LHCN-M2 (cell line): ENCODE data around the gene GTF2A1. TPM values are rescaled to one million over a fixed set of nuclear protein-coding genes. Genes with fewer than 3 reads are reported as not detected.

Experiments
- DNase-seq: peaks from one replicate; pipeline ENCODE4 v3.0.0-alpha.2; 2012; ENCODE audit warnings: low read depth
- total RNA-seq: library from RNA; depleted of rRNA; stranded (reverse); fragments of >200 nt; gene quantifications from 2 replicates; pipeline ENCODE4 v1.2.3, GENCODE V29; 2014

GTF2A1 gene
- total RNA-seq, 1 experiment from 2014 or later: 30.2 TPM

DNA sequence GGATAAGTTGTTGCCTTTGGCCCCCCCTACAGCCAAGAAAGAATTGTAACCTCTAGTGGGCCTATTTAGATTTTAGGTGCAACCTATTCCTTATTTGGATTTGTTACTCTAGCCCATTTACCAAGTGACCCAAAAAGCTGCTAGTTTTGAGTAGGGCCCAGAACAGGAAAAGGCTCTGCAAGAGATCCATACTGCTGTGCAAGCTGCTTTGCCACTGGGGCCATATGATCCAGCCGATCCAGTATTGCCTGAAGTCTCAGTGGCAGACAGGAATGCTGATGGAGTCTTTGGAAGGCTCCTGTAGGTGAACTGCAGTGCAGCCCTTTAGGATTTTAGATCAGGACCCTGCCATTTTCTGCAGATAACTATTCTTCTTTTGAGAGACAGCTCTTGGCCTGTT is 12.9 kb upstream of the GTF2A1 start:
- DNase-seq: no peak

DNA sequence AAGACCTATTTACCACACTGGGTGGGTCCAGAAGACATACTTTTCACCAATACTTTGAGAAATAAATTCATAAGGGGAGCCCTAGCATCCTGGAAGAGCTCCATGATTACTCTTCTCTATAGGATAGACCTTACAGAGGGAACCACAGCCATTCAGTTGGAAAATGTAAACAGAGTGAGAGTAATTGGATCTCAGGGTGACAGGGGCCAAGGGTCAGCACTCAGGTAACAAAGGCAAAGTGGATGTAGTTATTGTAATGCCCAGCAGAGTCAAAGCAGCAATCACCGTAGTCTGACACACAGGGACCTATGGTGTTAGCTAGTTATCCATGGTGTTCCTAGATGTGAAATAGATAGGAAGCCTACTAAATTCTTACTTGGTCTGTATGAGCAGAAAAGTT is 10.8 kb upstream of the GTF2A1 start:
- DNase-seq: no peak

DNA sequence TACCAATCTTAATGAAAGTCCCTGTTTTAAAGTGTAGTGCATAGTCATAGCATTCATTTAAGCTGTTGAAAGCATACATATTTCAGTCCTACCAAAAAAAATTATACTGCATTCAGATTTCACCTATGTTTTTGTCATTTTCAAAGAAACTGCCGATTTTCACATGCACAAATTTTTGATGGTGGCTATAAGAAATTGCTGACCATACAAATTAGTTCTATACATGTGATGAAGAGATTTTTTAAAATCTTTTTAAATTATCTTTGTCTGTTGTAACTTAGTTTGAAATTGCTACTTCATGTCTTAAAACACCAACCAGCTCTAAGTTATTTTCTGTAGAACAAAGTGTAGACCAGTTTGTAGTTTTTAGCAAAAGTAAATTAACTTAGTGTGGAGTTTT is 3.5 kb upstream of the GTF2A1 start:
- no peak for DNase-seq

DNA sequence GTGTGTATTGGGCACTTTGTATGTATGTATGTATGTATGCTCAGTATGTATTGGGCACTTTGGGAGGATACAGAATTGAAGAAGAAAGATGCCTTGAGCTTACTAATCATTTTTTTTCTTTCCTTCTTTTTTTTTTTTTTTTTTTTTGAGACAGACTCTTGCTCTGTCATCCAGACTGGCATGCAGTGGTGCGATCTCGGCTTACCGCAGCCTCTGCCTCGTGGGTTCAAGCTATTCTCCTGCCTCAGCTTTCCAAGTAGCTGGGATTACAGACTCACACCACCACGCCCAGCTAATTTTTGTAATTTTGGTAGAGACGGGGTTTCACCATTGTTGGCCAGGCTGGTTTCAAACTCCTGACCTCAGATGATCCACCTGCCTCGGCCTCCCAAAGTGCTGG is 3.0 kb upstream of the GTF2A1 start:
- DNase-seq: peak; percentile 52

DNA sequence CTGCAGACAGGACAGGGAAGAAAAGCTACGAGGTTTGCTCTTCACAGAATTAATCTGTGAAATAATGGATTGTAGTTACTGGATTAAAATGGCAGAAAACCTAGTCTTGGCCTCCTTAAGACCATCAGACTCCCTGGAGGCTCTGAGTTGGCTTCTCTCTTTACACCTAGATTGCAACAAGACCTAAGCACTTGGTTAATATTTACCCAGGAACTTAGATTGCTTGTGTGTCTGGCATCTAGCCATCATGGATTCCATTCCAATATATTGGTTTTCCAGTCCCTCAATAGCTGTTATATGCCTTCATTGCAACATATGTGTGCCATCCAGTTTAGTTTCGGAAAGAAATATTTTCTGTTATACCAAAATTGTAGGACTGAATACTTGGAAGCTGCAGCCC is 1.9 kb upstream of the GTF2A1 start:
- no peak for DNase-seq

DNA sequence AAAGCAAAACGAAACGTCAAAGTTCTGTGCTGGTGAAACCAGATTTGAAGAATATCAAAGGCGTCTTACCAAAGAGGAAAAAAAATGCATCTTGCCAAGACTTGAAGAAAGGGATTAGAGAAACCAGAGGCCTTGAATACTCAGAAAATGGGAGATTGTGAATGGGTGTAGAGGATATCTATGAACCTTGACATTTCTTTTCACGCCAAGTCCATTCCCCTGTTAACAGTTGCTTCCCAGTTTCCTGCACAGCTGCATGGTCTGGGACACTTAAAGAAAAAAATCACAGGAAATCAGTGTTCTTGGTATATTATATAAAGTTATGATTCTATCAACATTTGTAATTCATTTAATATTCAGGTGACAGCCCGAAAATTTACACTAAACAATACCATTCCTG is 1.4 kb upstream of the GTF2A1 start:
- DNase-seq: no peak

DNA sequence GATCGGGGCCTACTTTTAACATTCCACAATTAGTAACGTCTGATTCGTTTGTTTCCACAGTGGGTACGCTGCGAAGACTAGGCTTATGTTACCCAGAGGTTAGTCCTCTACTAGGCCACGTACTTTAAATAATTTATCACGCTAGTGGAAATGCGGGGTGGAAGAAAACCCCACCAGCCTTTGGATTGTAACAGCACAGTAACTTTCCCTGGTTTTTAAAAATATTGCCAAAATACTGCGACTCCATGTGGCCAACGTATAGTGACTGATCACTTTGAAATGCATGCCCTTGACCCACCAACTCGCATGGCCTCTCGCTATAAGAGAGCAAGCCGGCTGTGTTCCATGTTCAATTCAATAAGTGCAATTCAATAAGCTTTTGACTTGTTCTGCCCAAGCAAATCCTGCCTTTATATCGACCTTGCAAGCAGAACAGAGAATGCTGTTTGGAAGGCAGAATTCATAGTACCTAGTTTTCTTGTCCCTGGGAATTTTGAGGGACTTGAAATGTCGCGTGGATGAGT is 882 bp upstream of the GTF2A1 start:
- no peak for DNase-seq

DNA sequence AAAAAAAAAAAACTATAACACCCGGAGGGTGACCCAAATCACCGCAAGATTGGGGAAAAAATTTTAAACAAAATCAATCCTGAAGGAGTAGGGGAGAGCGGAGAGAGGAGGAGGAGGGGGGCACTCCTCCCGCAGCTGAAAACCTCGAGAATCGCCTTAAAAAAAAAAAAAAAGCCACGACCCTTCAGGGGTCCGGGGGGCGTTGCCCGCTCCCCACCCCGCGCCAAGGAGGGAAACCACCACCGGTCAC is 254 bp downstream of the GTF2A1 start:
- no peak for DNase-seq

DNA sequence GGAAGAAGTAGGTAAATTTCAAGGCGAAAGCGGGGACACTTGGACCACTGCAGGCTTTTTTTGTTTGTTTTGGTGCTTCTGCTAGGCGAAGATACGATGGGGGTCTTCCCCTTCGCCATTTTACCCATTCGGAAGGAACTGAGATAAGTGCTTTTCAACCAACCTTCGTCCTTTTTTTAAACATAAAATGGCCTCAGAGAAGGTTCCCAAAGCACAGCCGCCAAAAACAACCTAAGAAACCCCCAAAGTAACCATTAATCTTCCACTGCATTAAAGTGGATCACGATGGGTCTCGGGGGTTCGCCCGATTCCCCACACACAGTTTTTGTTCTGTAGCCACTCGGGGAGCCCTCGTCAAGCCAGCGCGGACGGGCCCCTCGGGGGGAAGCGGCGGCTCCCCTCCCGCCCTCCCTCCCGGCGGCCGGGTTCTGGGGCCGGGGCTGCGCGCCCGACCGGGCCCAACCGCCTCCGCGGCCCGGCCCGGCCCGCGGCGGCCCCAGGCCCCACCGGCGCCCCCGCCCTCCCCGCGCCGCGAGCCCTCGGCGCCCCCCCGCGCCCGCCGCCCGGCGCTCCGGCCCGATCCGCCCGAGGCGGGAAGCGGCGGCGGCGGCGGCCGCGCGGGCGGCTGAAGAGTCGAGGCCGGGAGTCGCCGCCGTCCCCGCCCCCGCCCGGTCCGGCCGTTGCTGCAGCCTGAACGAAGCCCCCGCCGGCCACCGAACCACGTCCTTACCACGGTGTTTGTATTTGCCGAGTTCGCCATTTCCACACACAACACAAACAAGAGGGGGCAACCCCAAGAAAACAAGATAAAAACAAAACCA is 790 bp downstream of the GTF2A1 start:
- peak; percentile 22 for DNase-seq

DNA sequence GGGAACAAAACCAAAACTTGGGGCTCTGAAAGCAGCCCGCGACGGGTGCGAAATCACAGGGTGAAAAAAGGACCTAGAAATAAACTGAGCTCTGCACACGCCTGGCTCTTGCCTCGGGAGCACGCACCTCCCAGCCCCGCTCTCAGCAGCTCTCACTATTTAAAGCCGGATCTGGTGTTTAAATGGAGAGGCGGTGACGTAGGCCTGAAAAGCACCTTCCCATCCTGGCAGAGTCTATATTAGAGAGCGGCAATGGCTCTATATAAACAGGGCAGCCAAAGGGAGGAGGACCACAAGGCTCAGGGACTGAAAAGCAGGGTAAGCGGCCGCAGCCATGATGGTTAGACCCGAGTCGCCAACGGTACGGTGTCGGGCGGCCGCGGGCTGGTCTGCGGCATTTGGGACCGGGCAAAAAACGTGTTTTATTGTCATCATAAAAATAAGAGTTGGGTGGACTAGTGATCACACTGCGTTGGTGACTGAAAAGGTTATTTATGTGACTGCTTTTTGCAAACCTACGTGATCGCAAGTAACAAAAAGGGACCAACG is 1.5 kb downstream of the GTF2A1 start:
- DNase-seq: peak; percentile 98

DNA sequence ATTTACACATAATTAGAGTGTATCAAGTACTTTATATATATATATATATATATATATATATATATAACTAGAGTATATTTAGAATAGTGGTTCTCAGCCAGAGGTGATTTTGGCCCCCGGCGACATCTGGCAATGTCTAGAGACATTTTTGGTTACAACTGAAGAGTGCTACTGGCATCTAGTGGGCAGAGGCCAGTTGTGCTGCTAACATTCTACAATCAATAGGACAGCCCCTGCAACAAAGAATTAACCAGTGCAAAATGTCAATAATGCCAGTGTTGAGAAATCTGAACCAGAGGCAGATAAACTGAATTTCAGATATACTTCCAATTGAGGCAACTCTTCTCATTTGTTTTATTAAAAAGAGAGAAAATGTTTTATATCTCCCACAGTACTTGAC is 8.9 kb downstream of the GTF2A1 start:
- DNase-seq: peak; percentile 29

DNA sequence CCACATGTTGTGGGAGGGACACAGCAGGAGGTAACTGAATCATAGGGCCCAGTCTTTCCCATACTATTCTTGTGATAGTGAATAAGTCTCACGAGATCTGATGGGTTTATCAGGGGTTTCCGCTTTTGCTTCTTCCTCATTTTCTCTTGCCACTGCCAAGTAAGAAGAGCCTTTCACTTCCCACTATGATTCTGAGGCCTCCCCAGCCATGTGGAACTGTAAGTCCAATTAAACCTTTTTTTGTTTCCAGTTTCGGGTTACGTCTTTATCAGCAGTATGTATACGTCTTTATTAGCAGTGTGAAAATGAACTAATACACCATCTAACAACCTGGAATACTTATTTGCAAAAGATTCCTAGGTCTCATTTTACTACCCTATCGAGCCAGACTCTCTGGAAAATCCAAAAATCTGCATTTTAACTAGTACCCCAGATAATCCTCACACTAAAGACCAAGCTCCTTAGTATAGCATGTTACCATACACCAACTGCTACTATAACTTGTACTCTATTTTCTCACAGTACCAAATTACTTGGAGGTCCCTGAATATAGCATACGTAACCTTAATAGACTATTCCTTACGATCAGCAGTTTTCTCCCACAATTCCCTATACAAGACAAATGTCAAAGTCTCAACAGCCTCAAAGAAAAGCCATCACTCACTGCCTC is 11.5 kb downstream of the GTF2A1 start:
- DNase-seq: no peak

DNA sequence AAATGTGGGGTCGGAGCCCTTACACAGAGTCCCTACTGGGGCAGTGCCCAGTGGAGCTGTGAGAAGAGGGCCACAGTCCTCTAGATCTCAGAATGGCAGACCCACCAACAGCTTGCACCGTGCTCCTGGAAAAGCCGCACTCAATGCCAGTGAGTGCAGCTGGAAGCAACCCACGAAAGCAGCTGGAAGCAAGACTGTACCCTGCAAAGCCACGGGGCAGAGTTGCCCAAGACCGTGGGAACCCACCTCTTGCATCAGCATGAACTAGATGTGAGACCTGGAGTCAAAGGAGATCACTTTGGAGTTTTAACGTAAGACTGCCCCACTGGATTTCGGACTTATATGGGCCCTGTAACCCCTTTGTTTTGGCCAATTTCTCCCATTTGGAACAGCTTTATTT is 12.3 kb downstream of the GTF2A1 start:
- DNase-seq: peak; percentile 47

DNA sequence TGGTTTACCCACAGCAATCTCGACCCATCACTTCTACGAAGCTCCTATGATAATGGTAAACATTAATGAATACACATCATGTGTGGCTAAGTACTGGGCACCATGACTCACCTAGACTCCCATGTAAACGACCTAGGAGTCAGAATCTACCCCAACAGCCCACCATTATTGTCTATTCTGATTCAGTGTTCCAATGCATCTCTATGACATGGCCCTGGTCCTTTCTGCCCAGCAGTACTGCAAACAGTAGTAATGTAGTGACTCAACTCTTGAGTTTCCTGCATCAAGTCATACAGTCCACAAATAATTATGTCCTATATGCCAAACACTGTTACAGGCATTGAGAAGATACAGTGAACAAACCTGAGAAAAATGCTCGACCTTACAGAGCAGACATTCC is 14.6 kb downstream of the GTF2A1 start:
- DNase-seq: no peak

DNA sequence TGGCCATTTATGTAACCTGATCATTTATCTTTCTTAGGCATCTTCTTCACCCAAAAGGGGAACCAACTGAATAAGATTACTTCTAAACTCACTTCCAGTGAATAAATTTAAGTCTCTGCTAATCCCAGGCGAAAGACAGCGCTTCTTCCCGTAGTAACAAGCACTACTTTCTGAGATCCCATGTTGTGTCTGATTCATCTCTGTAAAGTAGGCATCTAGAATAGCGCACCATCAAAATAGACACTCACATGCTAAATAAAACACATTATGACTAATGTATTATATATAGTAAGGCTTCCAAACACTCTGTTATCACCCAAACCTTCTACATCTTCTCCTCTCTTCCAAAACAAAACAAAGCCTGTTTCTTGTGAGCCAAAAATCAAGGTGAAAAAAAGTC is 15.1 kb downstream of the GTF2A1 start:
- no peak for DNase-seq

DNA sequence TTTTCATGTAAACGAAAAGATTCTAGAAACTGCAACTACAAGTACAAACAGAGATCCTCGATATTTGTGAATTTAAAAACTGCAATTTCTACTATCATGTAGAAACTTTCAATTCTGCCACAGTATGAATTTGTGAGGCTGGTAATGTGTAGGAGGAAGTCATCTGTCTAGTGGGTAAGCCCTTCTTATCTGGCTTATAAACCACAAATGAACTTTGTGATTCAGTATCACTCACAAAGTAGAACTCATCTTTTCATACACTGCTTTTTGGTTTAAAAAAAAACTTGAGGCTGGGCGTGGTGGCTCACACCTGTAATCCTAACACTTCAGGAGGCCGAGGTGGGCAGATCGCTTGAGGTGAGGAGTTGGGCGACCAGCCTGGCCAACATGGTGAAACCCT is 20.7 kb downstream of the GTF2A1 start:
- no peak for DNase-seq

DNA sequence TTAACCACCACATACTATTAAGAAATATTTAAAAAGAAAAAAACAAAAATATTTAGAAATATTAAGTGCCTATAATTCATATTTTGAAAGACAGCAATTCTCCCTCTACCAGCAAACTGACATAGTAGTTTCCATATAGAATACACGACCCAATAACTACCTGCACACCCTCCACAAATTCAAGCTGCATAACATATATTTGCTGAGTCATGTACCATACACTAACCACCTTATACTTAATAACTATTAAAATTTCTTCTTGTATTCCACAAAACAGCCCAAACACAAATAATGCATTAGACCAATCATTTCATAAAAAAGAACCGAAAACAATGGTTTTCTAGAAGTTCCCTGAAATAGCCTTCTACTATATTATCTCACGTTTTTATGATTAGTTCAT is 21.7 kb downstream of the GTF2A1 start:
- DNase-seq: no peak

DNA sequence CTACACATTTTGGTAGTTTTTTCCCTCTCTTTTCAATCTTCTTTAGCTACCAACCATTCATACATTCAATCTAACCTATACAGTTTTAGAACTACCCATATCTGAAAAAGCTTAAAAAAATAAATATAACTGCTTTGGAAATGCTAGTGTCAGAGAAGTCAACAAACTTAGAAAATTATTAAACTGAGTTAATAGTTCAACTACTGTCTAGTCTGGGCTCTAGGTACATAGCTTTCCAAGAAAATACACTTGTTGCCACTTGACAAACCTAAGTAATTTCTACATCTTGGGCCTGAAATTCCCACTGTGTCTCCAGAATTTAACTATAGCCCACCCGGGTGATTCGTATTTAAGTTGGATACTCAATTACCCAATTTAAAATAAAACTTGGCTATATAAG is 22.1 kb downstream of the GTF2A1 start:
- no peak for DNase-seq

DNA sequence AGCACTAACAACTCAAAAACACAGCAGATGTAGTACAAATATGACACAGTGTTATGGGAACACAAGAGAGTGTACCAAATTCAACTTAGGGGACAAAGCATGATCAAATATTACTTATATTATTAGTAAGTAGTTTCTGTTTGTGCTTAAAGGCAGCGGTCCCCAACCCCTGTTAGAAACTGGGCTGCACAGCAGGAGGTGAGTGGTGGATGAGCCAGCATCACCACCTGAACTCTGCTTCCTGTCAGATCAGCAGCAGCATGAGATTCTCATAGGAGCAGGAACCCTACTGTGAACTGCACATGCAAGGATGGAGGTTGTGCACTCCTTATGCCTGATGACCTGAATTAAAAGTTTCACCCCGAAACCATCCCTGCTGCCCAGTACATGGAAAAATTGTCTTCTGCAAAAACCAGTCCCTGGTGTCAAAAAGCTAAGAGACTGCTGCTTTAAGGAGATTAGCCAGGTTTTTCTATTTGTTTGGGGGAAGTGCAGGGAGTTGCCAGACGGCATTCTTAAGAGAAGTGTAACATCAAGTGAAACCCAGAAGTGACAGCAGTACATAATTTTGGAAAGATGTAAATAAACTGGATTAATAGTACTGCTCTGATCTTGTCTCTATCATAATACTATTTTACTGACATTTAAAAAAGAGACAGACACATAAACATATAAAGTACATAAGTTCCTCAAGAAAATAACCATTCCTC is 26.7 kb downstream of the GTF2A1 start:
- no peak for DNase-seq

DNA sequence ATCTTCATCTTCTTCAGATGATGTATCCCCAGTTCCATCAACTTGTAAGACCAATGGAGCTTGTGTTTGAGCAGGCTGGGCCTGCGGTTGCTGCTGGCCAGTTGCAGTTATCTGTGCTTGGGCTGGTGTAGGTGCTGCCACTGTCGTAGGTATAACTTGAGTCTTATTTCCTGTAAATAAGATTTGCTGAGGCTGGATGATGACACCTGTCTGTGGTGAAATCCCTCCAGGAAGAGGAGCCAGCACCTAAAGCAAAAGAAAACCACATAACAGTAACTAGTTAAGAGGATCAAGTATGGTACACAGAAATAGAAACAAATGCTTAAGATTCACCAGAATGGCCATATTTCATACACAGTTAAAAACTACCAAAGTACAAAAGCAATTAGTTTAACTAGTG is 28.2 kb downstream of the GTF2A1 start:
- no peak for DNase-seq

DNA sequence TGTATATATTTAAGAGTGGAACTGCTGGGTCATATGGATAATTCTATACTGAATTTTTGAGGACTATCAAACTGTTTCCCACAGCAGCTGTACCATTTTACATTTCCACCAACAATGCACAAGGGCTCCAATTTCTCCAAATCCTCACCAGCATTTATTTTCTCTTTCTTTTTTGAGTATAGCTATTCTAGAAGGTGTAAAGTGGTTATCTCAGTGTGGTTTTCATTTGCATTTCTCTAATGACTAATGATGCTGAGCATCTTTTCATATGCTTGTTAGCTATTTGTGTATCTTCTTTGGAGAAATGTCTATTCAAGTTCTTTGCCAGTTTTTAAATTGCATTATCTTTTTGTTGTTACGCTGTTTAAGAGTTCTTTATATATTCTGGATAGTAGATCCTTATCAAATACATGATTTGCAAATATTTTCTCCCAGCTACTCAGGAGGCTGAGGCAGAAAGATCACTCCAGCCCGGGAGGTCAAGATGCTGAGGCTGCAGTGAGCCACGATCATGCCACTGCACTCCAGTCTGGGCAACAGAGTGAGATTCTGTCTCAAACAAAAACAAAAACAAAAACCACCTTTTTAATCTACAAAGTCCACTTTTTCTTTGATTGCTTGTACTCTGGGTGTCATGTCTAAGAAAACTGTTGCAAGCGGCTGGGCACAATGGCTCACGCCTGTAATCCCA is 32.8 kb downstream of the GTF2A1 start:
- DNase-seq: no peak

DNA sequence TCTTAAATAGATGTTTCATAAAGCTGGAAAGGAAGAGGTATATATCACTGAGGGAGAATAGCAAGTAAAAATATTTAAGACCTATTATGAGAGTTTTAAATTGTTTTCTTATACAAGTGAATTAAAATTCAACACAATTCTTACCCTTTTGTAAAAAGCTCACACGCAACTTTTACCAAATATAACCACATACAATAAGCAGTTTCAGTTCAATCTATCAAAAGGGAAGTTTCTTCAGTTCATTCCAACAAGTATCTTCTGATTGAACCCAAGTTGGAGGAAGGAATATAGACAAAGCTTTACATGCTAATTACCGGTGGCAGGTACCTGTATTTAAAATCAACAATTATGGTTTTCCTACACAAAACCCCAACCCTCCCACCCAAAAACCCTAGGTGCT is 41.1 kb downstream of the GTF2A1 start:
- DNase-seq: no peak
